Muscle of arm (tissue), 12 donors: ENCODE results near the gene NOTCH1. TPM values are rescaled to one million over a fixed set of nuclear protein-coding genes. Genes with fewer than 3 reads are reported as not detected.

Source experiments
- polyA plus RNA-seq, 12 donors: library from polyadenylated mRNA; unstranded; fragments of 120-200 nt; gene quantifications; one replicate each; pipeline ENCODE4 v1.2.1, GENCODE V29; 2013; ENCODE audit not compliant: insufficient read length in 12 of 12

Gene NOTCH1
- polyA plus RNA-seq, 12 donors: 18.0 to 47.5 (median 20.6) TPM; not detected in 1

Other genes starting within 250 kb of the NOTCH1 start
- under 1 TPM in 8 of 12 donors, not detected in 4; 0.03 to 0.68 (median 0.06) TPM for gene CCDC187, start 242.0 kb downstream of the NOTCH1 start, polyA plus RNA-seq
- 10 to 100 TPM in 11 of 12 donors, not detected in 1; 14.2 to 45.9 (median 20.8) TPM for gene GPSM1, start 218.5 kb downstream of the NOTCH1 start, polyA plus RNA-seq
- gene DNLZ, start 182.3 kb downstream of the NOTCH1 start, polyA plus RNA-seq: 10 to 100 TPM in 4 of 12 donors, 1 to 10 TPM in 6, not detected in 2; 4.5 to 16.7 (median 9.1) TPM
- 1 to 10 TPM in 6 of 12 donors, under 1 TPM in 5, not detected in 1; 0.62 to 9.3 (median 1.0) TPM for gene CARD9, start 172.4 kb downstream of the NOTCH1 start, polyA plus RNA-seq
- gene SNAPC4, start 145.9 kb downstream of the NOTCH1 start, polyA plus RNA-seq: 10 to 100 TPM in 1 of 12 donors, 1 to 10 TPM in 10, not detected in 1; 4.8 to 10.2 (median 5.6) TPM
- 10 to 100 TPM in 11 of 12 donors, not detected in 1; 24.0 to 60.2 (median 28.3) TPM for gene ENTR1, start 135.4 kb downstream of the NOTCH1 start, polyA plus RNA-seq
- gene PMPCA, start 135.4 kb downstream of the NOTCH1 start, polyA plus RNA-seq: 10 to 100 TPM in 11 of 12 donors, not detected in 1; 27.6 to 43.2 (median 37.4) TPM
- 10 to 100 TPM in 4 of 12 donors, 1 to 10 TPM in 7, not detected in 1; 7.0 to 15.1 (median 9.8) TPM for gene INPP5E, start 106.2 kb downstream of the NOTCH1 start, polyA plus RNA-seq
- 10 to 100 TPM in 11 of 12 donors, not detected in 1; 29.9 to 45.1 (median 36.7) TPM for gene SEC16A, start 63.0 kb downstream of the NOTCH1 start, polyA plus RNA-seq
- gene EGFL7, start 116.9 kb upstream of the NOTCH1 start, polyA plus RNA-seq: 10 to 100 TPM in 11 of 12 donors, not detected in 1; 43.2 to 71.5 (median 49.6) TPM
- gene AGPAT2, start 141.4 kb upstream of the NOTCH1 start, polyA plus RNA-seq: 10 to 100 TPM in 6 of 12 donors, 1 to 10 TPM in 5, not detected in 1; 8.2 to 32.3 (median 10.1) TPM
- gene DIPK1B, start 166.5 kb upstream of the NOTCH1 start, polyA plus RNA-seq: 10 to 100 TPM in 10 of 12 donors, 1 to 10 TPM in 1, not detected in 1; 8.7 to 20.5 (median 14.0) TPM
- gene LCN10, start 196.9 kb upstream of the NOTCH1 start, polyA plus RNA-seq: 10 to 100 TPM in 1 of 12 donors, 1 to 10 TPM in 10, not detected in 1; 2.0 to 21.3 (median 7.1) TPM
- under 1 TPM in 2 of 12 donors, not detected in 10; 0.21 to 0.40 TPM for gene LCN6, start 202.5 kb upstream of the NOTCH1 start, polyA plus RNA-seq
- 10 to 100 TPM in 1 of 12 donors, 1 to 10 TPM in 8, under 1 TPM in 1, not detected in 2; 0.48 to 10.9 (median 4.1) TPM for gene LCN8, start 212.2 kb upstream of the NOTCH1 start, polyA plus RNA-seq
- 1 to 10 TPM in 1 of 12 donors, under 1 TPM in 9, not detected in 2; 0.20 to 1.1 (median 0.44) TPM for gene LCN15, start 218.5 kb upstream of the NOTCH1 start, polyA plus RNA-seq
- 100 to 1,000 TPM in 1 of 12 donors, 10 to 100 TPM in 10, not detected in 1; 26.7 to 128 (median 30.8) TPM for gene TMEM141, start 245.3 kb upstream of the NOTCH1 start, polyA plus RNA-seq